Measurements from ENCODE around the gene SEMA6D.

- TF ChIP-seq CTCF (IDR thresholded peaks at IDR 0.05; ENCODE audit: low read depth, low read length, poor library complexity, severe bottlenecking): no peak
- no peak for TF ChIP-seq EZH2phosphoT487 (IDR thresholded peaks at IDR 0.05; ENCODE audit: borderline replicate concordance, low read length)
These were observed 3.2 kb downstream of the SEMA6D start for GRCh38 chr15:47720555-47720954.
